Ovary (tissue), 3 donors: ENCODE measurements around the gene P2RY4.

Source experiments
- CTCF ChIP-seq, 3 donors: fragments of 450-650 bp in 2 of 3; fragments of 200-600 bp in 1 of 3; IDR thresholded peaks; one replicate each; pipeline versions ENCODE4 v1.5.1 to v1.8.0; 2016 to 2022; ENCODE audit warnings: antibody characterized with exemption in 3 of 3, mild to moderate bottlenecking in 1 of 3
- EP300 ChIP-seq: sonication (generic); formaldehyde crosslinking; IDR thresholded peaks from one replicate; pipeline ENCODE4 v1.6.1; 2017; ENCODE audit warnings: antibody characterized with exemption
- POLR2A ChIP-seq: fragments of 450-650 bp; IDR thresholded peaks from one replicate; pipeline ENCODE4 v1.6.1; 2017; ENCODE audit warnings: antibody characterized with exemption, mild to moderate bottlenecking, moderate library complexity
- donor health status: DM: no; HTN: no; CAD: no.

GRCh38 chrX:70289168-70289792, 29.3 kb upstream of the P2RY4 start:
- no peak for TF ChIP-seq CTCF (IDR thresholded peaks at IDR 0.05)
- no peak for TF ChIP-seq POLR2A
- TF ChIP-seq EP300, result no peak
